Activated CD4-positive, alpha-beta T cell treated with anti-CD3 and anti-CD28 coated beads, Interleukin-2, Interleukin-4, amounts not matched to agents 100 ng/mL and 50 ng/mL, durations not matched to agents 16 hours and 8 hours (primary cell): ENCODE results near the gene ARHGEF16.

Experiments
- DNase-seq: peaks from one replicate; pipeline ENCODE4 v3.0.0-alpha.2; 2020; ENCODE audit warnings: low spot score

Gene ARHGEF16

DNA sequence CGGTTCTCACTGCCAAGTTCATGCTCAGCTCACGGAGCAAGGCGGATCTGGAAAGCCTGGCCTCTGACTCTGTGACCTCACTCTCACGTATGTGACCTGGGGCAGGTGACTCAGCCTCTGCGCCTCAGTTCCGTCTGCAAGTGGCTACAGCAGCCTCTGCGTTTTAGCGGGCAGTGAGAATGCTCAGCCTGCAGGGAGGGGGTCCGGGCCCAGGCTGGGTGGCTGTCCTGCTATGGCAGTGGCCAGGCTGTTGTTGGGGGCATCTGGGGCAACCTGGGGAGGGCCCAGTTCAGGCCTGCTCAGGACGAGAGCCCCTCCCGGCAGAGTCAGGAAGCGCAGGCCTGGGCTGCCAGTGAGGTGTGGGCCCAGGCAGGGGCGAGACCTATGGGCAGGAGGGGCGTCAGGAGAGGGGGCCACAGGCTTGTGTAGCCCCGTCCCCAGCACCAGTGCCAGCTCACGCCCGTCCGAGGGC lies 27.9 kb downstream of the ARHGEF16 start:
- DNase-seq = no peak

DNA sequence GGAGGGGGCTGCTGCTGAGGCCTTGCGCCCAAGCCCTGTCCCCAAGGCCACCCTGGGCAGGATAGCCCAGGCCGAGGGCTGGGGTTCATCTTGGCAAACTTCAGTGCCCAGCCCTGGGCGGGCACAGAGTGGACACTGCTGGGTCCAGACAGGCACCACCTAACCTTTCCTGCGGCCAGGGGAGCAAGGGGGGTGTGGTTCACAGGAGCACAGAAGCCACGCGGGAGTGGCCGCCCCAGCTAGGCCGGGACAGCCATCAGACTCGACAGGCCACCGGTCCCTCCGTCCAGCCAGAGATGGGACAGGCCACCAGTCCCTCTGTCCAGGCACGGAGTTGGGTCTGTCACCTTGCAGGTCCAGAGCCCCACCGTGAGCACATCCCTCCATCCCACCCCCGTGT lies 28.9 kb downstream of the ARHGEF16 start:
- no peak for DNase-seq

DNA sequence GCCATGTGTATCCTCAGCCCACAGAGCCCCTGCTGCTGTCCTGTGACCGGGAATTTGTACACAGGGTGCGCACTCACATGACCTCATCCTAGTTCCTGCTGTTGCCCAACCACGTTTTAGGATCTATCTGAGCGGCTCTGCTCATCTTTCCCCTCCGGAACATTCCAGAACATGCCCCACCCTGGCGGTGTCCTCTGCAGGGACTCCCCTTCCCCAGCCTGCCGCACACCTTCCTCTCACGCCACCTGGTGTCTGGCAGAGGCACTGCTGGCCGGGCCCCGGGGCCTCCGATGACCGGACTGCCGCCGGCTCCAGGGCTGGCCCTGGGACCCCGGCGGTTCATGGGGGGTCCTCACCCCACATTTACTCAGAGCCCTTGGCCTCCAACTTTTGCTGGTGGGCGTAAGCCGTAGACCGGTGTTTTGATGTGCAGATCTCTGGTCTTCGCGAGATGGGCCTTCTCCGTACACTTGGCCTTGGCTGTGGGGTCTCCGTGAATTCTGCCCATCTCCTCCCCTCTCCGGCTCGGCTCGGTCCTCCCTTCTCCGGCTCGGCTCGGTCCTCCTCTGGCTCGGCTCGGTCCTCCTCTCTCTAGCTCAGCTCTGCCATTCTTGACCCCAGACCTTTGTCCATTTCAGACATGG lies 29.5 kb downstream of the ARHGEF16 start:
- peak; percentile 36 for DNase-seq

DNA sequence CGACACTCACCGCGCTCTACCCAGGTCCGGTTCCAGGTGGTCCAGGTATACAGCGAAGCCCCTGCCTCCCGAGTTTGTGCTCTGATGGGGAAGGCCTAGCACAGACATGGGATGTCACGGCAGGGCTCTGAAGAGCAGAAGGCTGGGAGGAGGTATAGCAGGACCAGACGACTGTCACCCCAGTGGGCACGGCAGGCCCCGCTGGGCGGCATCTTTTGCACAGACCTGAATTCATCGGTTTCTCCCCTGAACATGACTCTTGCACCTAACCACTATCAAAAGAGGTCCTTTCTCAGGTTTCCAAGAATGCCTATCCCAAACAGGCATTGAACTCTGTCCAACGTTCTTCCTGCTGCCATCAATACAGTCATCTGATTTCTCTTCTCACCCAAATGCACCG lies 30.6 kb downstream of the ARHGEF16 start:
- DNase-seq = no peak

DNA sequence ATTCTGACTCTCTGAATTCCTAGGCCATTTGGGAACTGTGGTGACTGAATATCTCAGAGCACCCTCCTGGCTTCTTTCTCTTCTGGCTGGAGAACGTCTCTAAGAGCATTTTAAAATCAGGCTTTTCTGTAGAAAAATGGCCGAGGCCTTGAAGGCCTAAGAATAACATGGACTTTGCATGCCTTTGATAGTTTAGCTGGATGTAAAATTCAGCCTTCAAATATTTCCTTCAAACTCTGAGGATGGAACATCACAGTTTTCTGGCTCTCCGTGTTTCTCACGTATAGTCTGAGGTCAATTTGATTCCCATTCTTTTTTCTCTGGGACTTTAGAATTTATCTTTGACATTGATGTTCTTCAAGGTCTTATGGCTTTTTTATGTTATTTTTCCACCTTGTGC lies 34.0 kb downstream of the ARHGEF16 start:
- no peak for DNase-seq

DNA sequence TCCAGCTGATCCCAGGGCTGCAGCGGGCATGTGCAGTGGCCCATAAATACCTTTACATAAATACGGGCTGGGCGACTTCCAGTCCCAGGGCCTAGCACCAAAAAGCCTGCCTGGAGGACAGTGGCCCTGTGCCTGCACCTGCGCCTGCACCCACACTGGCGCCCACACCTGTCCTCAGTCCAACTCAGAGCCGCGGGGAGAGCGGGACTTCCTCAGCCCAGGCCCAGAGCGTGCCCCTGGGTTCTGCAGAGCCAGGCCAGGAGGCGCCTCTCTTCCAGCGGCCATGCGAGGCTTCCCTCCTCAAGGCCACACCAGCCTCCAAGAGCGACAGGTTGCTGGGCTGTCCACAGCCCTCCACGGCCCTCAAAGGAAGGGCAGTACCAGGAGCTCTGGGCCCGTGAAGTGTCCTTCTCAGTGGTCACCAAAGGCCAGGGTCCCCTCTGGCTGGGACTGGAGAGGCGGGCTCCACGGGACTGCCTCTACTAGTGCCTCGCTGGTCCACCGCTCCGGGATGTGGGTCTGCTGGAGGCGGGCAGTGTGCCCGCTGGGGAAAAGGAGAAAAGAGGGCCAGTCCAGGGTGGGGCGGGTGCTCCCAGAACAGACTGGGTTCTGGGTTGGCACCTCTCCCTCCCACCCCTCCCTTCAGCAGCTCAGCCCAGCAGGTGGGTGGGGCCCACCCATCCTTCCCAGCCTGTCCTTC lies 35.7 kb downstream of the ARHGEF16 start:
- DNase-seq = no peak

DNA sequence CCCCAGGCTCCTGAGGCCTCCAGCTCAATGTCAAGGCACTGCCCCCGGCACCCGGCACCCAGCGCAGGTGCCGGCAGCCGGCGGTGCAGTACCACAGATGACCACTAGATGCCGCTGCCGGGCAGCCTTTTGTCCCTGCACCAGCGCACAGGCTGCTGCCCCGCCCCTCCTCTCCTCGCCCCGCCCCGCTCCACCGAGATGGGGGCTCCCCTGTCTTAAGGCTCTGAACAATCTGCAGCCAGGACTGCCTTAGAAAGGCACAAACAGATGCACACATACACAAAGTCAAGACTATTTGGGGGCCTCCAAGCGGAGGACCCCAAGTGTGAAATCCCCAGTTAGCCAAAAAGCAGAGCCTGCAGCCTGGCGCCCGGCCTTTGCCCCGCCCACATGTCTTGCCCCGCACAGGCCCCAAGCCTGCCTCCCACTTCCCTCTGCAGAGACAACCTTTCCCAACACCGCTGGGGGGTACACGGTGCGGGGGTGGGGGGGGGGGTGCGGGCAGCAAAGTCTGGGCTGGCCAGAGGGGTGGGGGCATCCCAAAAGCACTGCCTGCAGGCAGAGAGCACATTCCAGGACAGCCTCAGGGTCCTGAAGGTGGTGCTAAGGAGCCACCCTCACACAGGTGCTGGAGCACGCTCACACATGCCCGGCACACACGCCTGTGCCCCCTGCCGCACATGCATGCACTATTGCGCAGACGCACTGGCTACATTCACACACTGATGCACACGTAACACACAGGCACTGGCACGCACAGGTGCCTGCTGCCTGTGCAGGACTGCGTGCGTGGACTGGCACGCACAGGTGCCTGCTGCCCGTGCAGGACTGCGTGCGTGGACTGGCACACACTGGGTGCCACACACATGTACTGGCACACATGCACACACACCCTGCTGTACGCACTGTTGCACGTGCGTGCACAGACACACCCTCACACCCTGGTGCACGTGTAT lies 37.1 kb downstream of the ARHGEF16 start:
- peak; percentile 76 for DNase-seq

DNA sequence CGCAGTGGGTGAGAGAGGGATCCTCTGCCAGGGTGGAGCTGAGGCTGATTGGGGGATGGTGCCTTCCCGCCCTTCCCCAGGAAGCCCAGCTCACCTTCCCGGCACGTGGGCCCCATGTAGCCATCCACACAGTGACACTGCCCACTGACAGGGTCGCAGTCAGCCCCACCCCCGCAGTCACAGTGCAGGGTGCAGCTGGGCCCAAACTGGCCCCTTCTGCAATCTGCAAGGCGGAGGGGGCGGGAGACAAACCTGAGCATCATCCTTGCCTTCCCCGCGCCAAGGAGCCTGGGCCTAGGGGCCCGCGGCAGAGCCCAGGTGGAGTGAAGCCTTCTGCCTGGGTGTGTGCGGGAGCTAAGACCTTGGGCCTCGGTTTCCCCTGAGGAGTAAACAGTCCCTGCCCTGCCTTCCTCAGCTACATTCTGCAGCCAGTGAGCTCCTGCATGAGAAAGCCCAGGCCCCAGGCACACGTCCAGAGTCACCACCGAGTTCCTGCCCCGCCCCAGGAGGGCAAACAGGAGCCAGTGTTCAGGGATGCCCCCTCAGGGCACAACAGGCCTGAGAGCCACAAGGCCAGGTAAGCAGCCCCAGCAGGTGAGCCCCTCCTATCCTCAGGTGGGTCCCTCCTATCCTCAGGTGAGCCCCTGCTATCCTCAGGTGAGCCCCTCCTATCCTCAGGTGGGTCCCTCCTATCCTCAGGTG lies 38.2 kb downstream of the ARHGEF16 start:
- DNase-seq = no peak

DNA sequence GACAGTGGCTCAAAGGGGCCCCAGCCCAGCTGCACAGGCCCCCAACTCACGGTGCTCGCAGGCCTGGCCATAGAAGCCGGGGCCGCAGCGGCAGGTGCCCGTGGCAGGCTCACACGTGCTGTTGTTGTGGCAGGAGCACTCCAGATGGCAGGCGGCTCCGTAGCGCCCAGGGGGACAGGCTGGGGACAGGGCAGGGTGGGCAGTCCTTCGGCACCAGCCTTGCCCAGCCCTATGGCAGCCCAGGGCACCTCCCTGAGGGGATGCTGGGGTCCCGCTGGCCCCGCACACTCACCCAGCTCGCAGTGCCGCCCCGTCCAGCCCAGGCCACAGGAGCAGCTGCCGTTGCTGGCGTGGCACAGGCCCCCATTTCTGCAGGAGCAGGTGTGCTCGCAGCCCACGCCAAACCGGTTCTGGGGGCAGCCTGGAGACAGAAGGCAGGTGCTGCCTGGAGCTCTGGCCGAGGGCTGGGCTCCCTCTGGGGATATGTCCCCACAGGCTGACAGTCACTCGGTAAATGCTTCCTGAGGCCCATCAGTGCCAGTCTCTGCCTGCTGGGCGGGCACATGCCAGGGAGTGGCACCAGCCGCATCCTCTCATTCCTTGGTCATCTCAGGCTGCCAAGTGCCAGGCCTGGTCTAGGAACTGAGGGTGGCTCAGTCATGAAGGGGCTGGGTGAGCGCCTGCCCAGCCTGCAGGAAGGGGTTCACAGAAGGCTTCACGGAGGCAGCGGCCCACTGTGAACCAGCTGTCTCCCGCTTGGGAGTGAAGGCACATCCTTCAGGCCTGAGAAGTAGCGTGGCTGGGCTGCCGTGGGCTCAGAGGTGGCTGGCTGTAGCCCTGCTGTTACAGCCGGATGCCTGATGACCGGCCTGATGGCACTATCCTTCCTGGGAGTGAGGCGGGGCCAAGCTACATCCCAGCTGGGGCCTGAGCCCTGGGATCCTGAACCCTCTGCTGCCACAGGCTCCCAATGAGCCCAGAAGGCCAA lies 40.1 kb downstream of the ARHGEF16 start:
- no peak for DNase-seq

DNA sequence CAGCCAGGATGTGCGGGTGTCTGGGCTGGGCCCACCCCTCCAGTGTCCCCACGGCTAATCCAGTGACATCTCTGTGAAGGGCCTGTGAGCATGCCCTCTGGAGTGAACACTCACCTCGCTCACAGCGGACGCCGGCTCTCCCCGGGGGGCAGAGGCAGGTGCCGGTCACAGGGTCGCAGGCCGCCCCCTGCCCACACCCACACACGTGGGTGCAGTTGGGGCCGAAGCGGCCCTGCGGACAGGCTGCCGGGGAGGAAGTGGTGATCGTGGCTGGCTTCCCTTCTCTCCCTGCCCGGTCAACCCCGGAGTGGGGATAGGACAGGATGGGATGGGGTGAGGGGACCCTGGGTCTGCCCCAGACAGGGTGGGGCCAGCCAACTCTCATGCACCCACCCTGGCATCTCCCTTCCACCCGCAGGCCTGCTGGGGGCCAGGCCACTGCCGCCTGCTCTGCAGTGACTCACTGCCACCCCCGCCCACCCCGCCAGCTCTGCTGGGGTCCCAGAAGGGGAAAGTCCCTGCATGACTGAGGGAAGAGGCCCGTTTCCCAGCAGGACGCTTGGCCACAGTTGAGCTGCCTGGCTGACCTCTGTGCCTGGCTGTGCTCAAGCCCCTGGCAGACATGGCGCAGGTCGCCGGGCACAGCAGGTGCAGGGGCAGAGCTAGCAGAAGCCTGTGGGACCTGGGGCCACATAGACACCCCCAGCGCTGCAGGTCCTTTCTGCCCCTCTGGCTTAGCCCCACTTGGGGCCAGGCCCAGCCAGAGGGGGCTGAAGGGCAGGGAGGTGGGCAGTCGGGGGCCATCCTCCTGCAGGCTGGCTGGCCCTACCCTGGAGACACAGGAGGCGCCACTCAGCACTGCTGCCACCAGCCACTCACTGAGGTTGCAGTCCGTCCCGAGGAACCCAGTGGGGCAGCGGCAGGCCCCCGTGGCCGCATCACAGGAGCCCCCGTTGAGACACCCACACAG lies 41.6 kb downstream of the ARHGEF16 start:
- no peak for DNase-seq

DNA sequence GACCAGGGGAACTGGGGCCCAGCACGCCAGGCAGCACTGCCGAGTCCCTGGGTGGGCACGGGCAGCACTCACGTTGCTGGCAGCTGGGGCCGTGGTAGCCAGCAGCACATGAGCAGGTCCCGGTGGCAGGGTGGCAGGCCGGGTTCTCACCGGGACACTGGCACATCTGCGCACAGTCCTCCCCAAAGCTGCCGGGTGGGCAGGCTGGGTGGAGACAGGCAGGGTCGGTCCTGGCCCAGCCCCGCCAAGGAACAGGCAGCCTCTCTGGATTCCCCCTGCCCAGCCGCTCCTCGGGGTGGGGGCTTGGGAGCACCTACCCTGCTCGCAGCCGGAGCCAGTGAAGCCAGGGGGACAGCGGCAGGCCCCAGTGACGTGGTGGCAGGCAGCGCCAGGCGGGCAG lies 42.5 kb downstream of the ARHGEF16 start:
- DNase-seq = no peak

DNA sequence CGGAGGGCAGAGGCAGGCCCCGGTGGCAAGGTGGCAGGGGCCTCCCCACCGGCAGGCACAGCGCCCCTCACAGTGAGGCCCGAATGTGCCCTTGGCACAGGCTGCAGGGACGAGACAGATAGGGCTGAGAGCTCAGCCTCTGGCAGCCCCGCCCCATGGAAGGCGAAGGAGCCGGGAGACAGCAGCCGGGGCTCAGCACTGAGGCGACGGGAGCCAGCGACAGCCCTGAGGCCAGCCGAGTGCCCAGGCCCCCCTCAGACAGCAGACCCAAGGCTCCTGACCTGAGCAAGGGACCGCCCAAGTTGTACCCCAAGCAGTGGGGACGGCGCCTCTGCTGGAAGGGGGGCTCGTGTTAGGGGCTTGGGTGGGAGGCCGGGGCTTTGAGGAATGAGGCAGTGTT lies 43.1 kb downstream of the ARHGEF16 start:
- no peak for DNase-seq

DNA sequence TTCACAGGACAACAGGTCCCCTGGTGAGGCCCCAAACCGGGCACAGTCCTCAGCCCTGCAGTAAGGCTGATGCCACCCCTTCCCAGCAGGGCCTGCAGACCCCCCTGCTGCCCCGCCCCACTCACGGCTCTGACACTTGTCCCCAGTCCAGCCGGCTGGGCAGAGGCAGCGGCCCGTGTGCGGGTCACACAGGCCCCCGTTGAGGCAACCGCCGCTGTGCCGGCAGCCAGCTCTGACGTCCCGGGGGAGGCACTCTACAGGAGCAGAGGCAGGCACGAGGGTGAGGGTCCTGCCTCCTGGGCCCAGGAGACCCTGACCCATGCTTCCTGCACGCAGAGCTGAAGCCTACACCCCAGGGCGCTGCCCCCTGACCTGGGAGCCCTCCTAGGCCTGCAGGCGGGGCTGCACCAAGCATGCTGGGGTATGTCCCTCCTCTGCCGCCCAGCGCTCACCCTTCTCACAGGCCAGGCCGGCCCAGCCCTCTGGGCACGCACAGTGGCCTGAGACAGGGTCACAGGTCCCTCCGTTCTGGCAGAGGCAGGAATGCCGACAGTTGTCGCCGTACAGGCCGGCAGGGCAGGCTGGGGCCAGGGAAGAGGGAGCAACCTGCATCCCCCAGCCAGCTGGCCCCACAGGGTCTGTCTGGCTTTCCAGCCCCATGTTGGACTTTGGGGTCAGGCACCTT lies 43.9 kb downstream of the ARHGEF16 start:
- no peak for DNase-seq

DNA sequence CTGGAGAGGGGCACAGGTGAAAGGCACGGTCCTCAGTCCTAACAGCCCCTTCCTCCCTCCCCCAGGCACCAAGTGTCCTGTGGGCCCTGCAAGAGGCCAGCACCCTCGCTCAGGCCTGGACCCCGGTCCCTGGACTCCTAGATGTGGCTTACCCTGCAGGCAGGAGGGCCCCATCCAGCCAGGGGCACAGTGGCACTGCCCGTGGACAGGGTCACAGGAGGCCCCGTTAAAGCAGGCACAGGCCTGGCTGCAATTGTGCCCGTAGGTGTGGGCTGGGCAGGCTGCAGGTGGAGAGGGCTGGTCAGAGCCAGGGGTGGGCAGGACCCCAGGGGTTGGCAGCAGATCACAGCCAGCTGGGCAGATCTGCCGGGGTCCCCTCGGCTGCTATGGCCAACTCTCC lies 44.5 kb downstream of the ARHGEF16 start:
- DNase-seq = no peak

DNA sequence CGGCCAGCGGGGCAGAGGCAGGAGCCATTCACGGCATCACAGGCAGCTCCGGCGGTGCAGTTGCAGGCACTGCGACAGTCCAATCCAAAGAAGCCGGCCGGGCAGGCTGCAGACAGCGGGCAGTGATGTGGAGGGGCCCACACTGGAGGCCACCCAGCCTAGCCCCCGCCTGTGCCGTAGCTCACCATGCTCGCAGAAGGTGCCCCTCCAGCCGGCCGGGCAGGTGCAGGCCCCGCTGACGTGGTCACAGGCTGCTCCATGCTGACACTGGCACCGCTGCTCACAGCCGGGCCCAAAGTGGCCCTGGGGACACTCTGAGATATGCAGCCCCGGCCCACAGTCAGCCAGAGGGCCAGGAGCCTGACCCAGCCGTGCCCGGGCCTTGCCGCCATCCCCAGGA lies 45.1 kb downstream of the ARHGEF16 start:
- DNase-seq = no peak

DNA sequence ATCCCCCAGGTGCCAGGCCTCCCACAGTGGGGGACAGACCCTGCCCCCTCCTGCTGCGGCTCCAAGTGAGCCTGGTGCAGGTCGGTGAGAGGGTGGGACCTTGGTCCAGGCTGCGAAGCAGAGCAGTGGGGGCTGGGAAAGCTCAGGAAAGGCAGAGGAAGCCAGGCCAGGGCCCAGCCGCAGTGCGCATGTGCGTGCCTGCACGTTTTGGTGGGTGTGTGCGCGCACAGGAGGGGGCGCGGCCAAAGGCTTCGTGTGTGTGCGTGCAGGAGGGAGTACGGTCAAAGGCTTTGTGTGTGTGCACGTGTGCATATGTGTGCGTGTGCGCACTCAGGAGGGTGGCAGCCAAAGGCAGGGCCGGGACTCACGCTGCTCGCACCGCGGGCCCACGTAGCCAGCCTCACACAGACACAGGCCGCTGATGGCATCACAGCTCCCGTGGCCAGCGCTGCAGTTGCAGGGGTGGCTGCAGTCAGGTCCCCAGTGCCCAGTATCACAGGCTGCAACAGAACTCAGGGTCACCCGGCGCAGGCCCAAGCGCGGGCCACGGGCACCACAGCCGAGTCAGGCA lies 45.9 kb downstream of the ARHGEF16 start:
- DNase-seq = no peak

DNA sequence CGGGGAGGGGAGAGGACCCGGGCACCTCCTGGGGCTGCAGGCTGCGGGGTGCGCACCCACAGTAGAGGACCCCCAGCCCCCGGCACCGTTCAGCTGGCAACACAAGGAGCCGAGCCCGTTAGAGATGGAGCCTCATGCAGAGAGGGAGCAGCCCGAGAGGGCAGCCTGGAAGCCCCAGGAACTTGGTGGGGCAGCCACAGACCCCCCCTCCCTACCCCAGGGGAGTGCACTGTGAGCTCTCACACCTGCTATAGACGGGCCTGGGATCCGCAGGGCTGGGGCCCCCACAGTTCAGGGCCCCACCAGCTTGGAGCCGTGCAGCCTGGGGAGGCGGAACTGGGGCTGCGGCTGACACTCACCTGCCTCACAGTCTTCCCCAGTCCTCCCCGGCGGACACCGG lies 47.0 kb downstream of the ARHGEF16 start:
- no peak for DNase-seq

DNA sequence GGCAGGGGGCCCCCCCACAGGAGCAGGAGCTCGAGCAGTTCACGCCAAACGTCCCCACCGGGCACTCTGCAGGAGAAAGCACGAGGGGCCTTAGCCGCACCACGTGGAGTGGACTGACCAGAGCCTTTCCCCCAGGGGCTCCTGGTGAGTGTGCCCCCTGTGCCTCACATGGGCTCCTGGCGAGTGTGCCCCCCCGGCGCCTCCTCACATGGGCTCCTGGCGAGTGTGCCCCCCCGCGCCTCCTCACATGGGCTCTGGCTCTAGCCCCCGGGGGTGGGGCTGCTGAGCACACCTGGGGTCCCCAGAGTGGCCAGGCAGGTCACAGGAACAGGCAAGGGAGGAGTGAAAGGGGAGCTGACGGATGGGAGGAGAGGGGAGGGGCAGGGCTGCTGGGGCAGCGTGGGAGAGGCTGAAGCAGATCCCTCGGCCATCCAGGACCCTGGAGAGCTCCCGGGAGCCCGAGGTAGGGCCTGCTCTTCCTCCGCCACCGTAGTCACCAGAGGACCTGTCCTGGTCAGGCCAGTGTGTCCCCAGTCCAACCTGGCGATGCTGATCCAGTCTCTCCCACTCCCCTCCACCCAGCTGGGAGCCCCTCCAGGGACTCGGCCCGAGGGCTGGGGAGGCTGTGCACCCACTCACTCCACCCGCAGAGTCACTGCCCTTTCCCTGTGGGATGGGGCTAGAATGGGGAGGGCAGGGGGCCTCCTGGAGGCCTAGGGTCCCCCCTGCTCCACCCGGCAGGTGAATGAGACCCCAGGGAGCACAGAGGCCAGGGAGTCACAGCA lies 47.6 kb downstream of the ARHGEF16 start:
- peak; percentile 11 for DNase-seq
